Gastrocnemius medialis (tissue), 4 donors: Measurements from ENCODE around the gene HOXA5.

Experiments used
- POLR2A ChIP-seq, 2 donors: fragments of 450-650 bp; IDR thresholded peaks; one replicate each; pipeline ENCODE4 v1.6.1; 2017; ENCODE audit warnings: antibody characterized with exemption in 2 of 2, mild to moderate bottlenecking in 2 of 2, moderate library complexity in 2 of 2
- TF ChIP-seq, protein P1 (sequence below), 5 experiments: fragments of 450-650 bp in 3 of 5; fragments of 200-600 bp in 2 of 5; sonication (generic) in 2 of 5; IDR thresholded peaks in 4 of 5; conservative IDR thresholded peaks in 1 of 5; 1 replicate in 4 of 5; 2 replicates in 1 of 5; pipeline ENCODE4 v1.5.1; 2016 to 2019; ENCODE audit warnings: antibody characterized with exemption in 5 of 5, mild to moderate bottlenecking in 3 of 5, moderate library complexity in 3 of 5

DNA sequence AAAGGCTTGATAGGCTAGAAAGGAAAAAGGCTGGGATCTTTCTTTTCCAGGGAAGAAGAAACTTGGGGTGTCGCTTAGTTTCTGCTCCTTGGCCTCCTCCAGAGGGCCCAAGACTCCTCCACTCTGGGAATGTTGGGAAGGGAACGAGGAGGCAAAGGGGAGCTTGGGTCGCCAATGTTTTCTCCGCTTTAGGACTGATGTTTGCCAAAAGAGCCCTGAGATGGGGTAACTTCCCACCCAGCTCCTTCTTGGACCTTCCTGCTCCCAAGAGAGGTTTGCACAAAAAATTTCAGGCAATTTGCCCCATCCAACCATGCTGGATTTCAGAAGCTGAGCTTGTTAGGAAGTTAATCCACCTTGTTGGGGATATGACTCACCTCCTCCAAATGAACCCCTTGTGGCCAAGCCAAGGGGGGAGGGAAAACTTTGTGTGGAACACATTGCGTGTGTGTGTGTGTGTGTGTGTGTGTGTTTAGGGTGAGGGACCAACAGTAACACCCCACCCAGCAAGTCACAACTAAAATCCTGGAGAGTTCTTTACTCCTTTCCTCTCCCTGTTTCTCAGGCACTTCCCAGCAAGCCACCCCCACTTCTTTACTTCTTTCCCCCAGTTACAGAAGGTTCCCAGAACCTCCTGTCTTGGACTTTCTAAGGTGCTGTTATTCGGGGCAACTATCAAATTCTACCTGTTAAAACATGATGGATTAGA lies 32.3 kb downstream of the HOXA5 start:
- TF ChIP-seq, protein P1, sequence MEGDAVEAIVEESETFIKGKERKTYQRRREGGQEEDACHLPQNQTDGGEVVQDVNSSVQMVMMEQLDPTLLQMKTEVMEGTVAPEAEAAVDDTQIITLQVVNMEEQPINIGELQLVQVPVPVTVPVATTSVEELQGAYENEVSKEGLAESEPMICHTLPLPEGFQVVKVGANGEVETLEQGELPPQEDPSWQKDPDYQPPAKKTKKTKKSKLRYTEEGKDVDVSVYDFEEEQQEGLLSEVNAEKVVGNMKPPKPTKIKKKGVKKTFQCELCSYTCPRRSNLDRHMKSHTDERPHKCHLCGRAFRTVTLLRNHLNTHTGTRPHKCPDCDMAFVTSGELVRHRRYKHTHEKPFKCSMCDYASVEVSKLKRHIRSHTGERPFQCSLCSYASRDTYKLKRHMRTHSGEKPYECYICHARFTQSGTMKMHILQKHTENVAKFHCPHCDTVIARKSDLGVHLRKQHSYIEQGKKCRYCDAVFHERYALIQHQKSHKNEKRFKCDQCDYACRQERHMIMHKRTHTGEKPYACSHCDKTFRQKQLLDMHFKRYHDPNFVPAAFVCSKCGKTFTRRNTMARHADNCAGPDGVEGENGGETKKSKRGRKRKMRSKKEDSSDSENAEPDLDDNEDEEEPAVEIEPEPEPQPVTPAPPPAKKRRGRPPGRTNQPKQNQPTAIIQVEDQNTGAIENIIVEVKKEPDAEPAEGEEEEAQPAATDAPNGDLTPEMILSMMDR (IDR thresholded peaks at IDR 0.05 in 4 of 5, conservative IDR thresholded peaks at IDR 0.05 in 1 of 5): no peak
- TF ChIP-seq POLR2A (IDR thresholded peaks at IDR 0.05): no peak
